Ishikawa (cell line): Measurements from ENCODE around the gene RAPGEF6.

Experiments used
- CEBPB ChIP-seq: IDR thresholded peaks from 2 replicates; pipeline ENCODE4 v1.6.1; 2012
- CREB1 ChIP-seq: IDR thresholded peaks from 2 replicates; pipeline ENCODE4 v1.6.1; 2012; ENCODE audit warnings: low read depth
- EGR1 ChIP-seq: IDR thresholded peaks from 2 replicates; pipeline ENCODE4 v1.6.1; 2012
- EP300 ChIP-seq: IDR thresholded peaks from 2 replicates; pipeline ENCODE4 v1.6.1; 2012; ENCODE audit warnings: borderline replicate concordance
- FOXM1 ChIP-seq: IDR thresholded peaks from 2 replicates; pipeline ENCODE4 v1.6.1; 2012; ENCODE audit warnings: low read depth, borderline replicate concordance
- MAX ChIP-seq: IDR thresholded peaks from 2 replicates; pipeline ENCODE4 v1.6.1; 2012
- NFIC ChIP-seq: IDR thresholded peaks from 2 replicates; pipeline ENCODE4 v1.6.1; 2012
- RAD21 ChIP-seq: IDR thresholded peaks from 2 replicates; pipeline ENCODE4 v1.6.1; 2012; ENCODE audit warnings: low read depth
- TAF1 ChIP-seq: IDR thresholded peaks from 2 replicates; pipeline ENCODE4 v1.6.1; 2012; ENCODE audit warnings: low read depth, mild to moderate bottlenecking
- TCF12 ChIP-seq: IDR thresholded peaks from 2 replicates; pipeline ENCODE4 v1.6.1; 2012; ENCODE audit warnings: low read depth
- TEAD4 ChIP-seq: IDR thresholded peaks from 2 replicates; pipeline ENCODE4 v1.6.1; 2012
- YY1 ChIP-seq: IDR thresholded peaks from 2 replicates; pipeline ENCODE4 v1.6.1; 2012; ENCODE audit warnings: low read depth
- ZBTB7A ChIP-seq: IDR thresholded peaks from 2 replicates; pipeline ENCODE4 v1.6.1; 2012; ENCODE audit warnings: low read depth
- TF ChIP-seq, protein P1 (sequence below): IDR thresholded peaks from 2 replicates; pipeline ENCODE4 v1.6.1; 2012; ENCODE audit warnings: low read depth, mild to moderate bottlenecking
- TF ChIP-seq, protein P2 (sequence below): IDR thresholded peaks from 2 replicates; pipeline ENCODE4 v1.6.1; 2012

RAPGEF6 gene

GRCh38 chr5:131644822-131645221 lies 9.8 kb upstream of the RAPGEF6 start:
- no peak for TF ChIP-seq EGR1
- TF ChIP-seq, protein P1, sequence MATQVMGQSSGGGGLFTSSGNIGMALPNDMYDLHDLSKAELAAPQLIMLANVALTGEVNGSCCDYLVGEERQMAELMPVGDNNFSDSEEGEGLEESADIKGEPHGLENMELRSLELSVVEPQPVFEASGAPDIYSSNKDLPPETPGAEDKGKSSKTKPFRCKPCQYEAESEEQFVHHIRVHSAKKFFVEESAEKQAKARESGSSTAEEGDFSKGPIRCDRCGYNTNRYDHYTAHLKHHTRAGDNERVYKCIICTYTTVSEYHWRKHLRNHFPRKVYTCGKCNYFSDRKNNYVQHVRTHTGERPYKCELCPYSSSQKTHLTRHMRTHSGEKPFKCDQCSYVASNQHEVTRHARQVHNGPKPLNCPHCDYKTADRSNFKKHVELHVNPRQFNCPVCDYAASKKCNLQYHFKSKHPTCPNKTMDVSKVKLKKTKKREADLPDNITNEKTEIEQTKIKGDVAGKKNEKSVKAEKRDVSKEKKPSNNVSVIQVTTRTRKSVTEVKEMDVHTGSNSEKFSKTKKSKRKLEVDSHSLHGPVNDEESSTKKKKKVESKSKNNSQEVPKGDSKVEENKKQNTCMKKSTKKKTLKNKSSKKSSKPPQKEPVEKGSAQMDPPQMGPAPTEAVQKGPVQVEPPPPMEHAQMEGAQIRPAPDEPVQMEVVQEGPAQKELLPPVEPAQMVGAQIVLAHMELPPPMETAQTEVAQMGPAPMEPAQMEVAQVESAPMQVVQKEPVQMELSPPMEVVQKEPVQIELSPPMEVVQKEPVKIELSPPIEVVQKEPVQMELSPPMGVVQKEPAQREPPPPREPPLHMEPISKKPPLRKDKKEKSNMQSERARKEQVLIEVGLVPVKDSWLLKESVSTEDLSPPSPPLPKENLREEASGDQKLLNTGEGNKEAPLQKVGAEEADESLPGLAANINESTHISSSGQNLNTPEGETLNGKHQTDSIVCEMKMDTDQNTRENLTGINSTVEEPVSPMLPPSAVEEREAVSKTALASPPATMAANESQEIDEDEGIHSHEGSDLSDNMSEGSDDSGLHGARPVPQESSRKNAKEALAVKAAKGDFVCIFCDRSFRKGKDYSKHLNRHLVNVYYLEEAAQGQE = no peak
- no peak for TF ChIP-seq ZBTB7A
- no peak for TF ChIP-seq NFIC
- TF ChIP-seq, protein P2, sequence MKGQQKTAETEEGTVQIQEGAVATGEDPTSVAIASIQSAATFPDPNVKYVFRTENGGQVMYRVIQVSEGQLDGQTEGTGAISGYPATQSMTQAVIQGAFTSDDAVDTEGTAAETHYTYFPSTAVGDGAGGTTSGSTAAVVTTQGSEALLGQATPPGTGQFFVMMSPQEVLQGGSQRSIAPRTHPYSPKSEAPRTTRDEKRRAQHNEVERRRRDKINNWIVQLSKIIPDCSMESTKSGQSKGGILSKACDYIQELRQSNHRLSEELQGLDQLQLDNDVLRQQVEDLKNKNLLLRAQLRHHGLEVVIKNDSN = no peak
- TF ChIP-seq EP300 = no peak
- TF ChIP-seq TEAD4 = no peak
- no peak for TF ChIP-seq TAF1
- no peak for TF ChIP-seq FOXM1
- no peak for TF ChIP-seq MAX
- no peak for TF ChIP-seq RAD21
- no peak for TF ChIP-seq YY1
- TF ChIP-seq TCF12 = no peak

- no peak for TF ChIP-seq EGR1
- no peak for TF ChIP-seq TCF12
- no peak for TF ChIP-seq YY1
- TF ChIP-seq TAF1 = no peak
- no peak for TF ChIP-seq EP300
- TF ChIP-seq ZBTB7A = no peak
- TF ChIP-seq RAD21 = no peak
- TF ChIP-seq, protein P2 = no peak
- TF ChIP-seq, protein P1 = no peak
- TF ChIP-seq FOXM1 = no peak
- TF ChIP-seq NFIC = no peak
- TF ChIP-seq CEBPB = no peak
- no peak for TF ChIP-seq TEAD4
- no peak for TF ChIP-seq CREB1
- TF ChIP-seq MAX = no peak
Observed at GRCh38 chr5:131644370-131644769, 9.3 kb upstream of the RAPGEF6 start.

DNA sequence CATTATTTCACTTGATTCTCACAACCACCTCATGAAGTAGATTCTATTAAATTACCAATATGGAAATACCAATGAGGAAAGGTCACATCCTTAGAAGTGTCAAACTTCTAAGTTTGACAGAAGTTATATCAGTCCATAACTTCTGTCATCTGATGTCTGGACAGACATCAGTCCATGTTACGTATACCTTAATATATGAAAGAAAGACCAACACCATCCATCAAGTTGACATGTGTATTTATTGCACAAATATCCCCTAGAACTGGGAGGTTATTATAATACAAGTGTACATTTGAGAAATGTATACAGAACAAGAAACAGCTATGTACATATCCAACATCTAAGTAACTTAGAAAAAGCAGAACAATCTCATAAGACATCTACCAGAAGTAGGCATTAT lies 6.5 kb upstream of the RAPGEF6 start:
- TF ChIP-seq, protein P1 = no peak
- TF ChIP-seq MAX (no peak), EP300 (no peak), TAF1 (no peak), CREB1 (no peak), CEBPB (no peak), RAD21 (no peak), FOXM1 (no peak), TCF12 (no peak), NFIC (no peak), EGR1 (no peak), ZBTB7A (no peak), TEAD4 (no peak), YY1 (no peak)
- TF ChIP-seq, protein P2 = no peak
